ENCODE data around the gene DUSP1. TPM values are rescaled to one million over a fixed set of nuclear protein-coding genes. Genes with fewer than 3 reads are reported as not detected.

DUSP1 gene
- total and polyA plus RNA-seq, 2 donors (not counting 3 experiments of a cell fraction or from before 2014, with no cell fraction given) = 36.1 to 196 TPM

- intact Hi-C loops (cut with micrococcal nuclease) (no loop called here), dilution Hi-C loops (cut with MboI; ENCODE audit: extremely low pct_ligation_motif_present, low sequenced_read_pairs) (no loop called here)
- CTCF ChIA-PET = interaction anchor here (1.6 to 3.4 kb wide), 3 partner anchors 9 to 209 kb away, joined by 4 to 17 read pairs (median 7); no protein-coding TSS in a partner anchor
- Histone ChIP-seq H2AFZ (ENCODE audit: low read depth, low read length) (no peak overlapping the region), H3K4me1 (ENCODE audit: control insufficient read depth, extremely low read depth, insufficient read depth, low read length) (peaks cover 5% of the 10 kb centered on the region), H3K79me2 (ENCODE audit: control insufficient read depth, insufficient read depth, low read length) (no peaks in the 10 kb centered on the region), H3K9ac (replicated peaks; ENCODE audit: extremely low read depth, insufficient read depth, low read length) (no peak overlapping the region), H3K27me3 (ENCODE audit: control insufficient read depth in 2 of 2, insufficient read depth in 2 of 2, low read length in 2 of 2) (no peaks in the 10 kb centered on the region), H3K4me3 (replicated peaks in 1 of 3; ENCODE audit: insufficient read depth in 1 of 3, low read depth in 1 of 3, low read length in 3 of 3) (no peak overlapping the region), H4K20me1 (replicated peaks; ENCODE audit: control insufficient read depth, extremely low read depth, insufficient read depth, low read length) (no peaks in the 10 kb centered on the region), H3K36me3 (ENCODE audit: control insufficient read depth in 2 of 2, extremely low read depth in 1 of 2, insufficient read depth in 2 of 2, low read length in 2 of 2) (no peaks in the 10 kb centered on the region), H3K4me2 (ENCODE audit: insufficient read depth, low read length) (no peak overlapping the region), H3K9me3 (replicated peaks; ENCODE audit: control insufficient read depth, insufficient read depth, low read length) (no peaks in the 10 kb centered on the region), H3K9me1 (replicated peaks; ENCODE audit: control insufficient read depth, extremely low read depth, insufficient read depth, low read length) (no peaks in the 10 kb centered on the region), H3K27ac (ENCODE audit: insufficient read depth, low read depth, low read length) (no peak overlapping the region)
- POLR2A ChIA-PET = no interaction called here
- no peak for FAIRE-seq
- no peak for DNase-seq (ENCODE audit: low read depth, low spot score)
- BruUV-seq (replicated peaks) = no TSS peak
- TF ChIP-seq FOS (IDR thresholded peaks at IDR 0.05; ENCODE audit: borderline replicate concordance, insufficient read depth, low read length) = no peak
- TF ChIP-seq MYC (IDR thresholded peaks at IDR 0.05; ENCODE audit: low read depth, low read length) = no peak
- no peak for TF ChIP-seq EZH2 (IDR thresholded peaks at IDR 0.05; ENCODE audit: borderline replicate concordance, low read depth, low read length, severe bottlenecking)
- no peak for TF ChIP-seq POLR2A (IDR thresholded peaks at IDR 0.05; ENCODE audit: low read depth, low read length)
- no peak for TF ChIP-seq MAX (IDR thresholded peaks at IDR 0.05; ENCODE audit: insufficient read depth, insufficient read length)
Measured at GRCh38 chr5:172723508-172723907, 47.5 kb downstream of the DUSP1 start.

- intact Hi-C loops (cut with micrococcal nuclease) = loop anchor here (1.0 kb wide), 3 partner anchors 11 to 43 kb away; no protein-coding TSS in a partner anchor
- CTCF ChIA-PET = interaction anchor here (0.9 to 3.4 kb wide), 7 partner anchors 11 to 210 kb away, joined by 3 to 17 read pairs (median 4); no protein-coding TSS in a partner anchor
- Histone ChIP-seq H3K9ac (replicated peaks; ENCODE audit: extremely low read depth, insufficient read depth, low read length) (no peak overlapping the region), H3K27me3 (ENCODE audit: control insufficient read depth in 2 of 2, insufficient read depth in 2 of 2, low read length in 2 of 2) (no peaks in the 10 kb centered on the region), H3K4me3 (replicated peaks in 1 of 3; ENCODE audit: insufficient read depth in 1 of 3, low read depth in 1 of 3, low read length in 3 of 3) (no peak overlapping the region), H3K79me2 (ENCODE audit: control insufficient read depth, insufficient read depth, low read length) (no peaks in the 10 kb centered on the region), H2AFZ (ENCODE audit: low read depth, low read length) (peak overlapping the region; percentile 72), H3K9me1 (replicated peaks; ENCODE audit: control insufficient read depth, extremely low read depth, insufficient read depth, low read length) (no peaks in the 10 kb centered on the region), H3K36me3 (ENCODE audit: control insufficient read depth in 2 of 2, extremely low read depth in 1 of 2, insufficient read depth in 2 of 2, low read length in 2 of 2) (no peaks in the 10 kb centered on the region), H3K4me1 (ENCODE audit: control insufficient read depth, extremely low read depth, insufficient read depth, low read length) (peaks cover 5% of the 10 kb centered on the region), H3K27ac (ENCODE audit: insufficient read depth, low read depth, low read length) (no peak overlapping the region), H4K20me1 (replicated peaks; ENCODE audit: control insufficient read depth, extremely low read depth, insufficient read depth, low read length) (no peaks in the 10 kb centered on the region), H3K9me3 (replicated peaks; ENCODE audit: control insufficient read depth, insufficient read depth, low read length) (no peaks in the 10 kb centered on the region), H3K4me2 (ENCODE audit: insufficient read depth, low read length) (no peak overlapping the region)
- BruUV-seq (replicated peaks) = no TSS peak
- TF ChIP-seq GATA2 (IDR thresholded peaks at IDR 0.05; ENCODE audit: insufficient read depth, insufficient read length, low read depth, low read length) (peak; percentile 25), EZH2 (IDR thresholded peaks at IDR 0.05; ENCODE audit: borderline replicate concordance, low read depth, low read length, severe bottlenecking) (no peak)
- dilution Hi-C loops (cut with MboI; ENCODE audit: extremely low pct_ligation_motif_present, low sequenced_read_pairs) = no loop called here
- POLR2A ChIA-PET = interaction anchor here (0.6 kb wide), 1 partner anchor 49 kb away, joined by 4 read pairs; no protein-coding TSS in a partner anchor
- FAIRE-seq (peak; percentile 64), DNase-seq (ENCODE audit: low read depth, low spot score) (no peak)
Measured at GRCh38 chr5:172722327-172722815, 48.6 kb downstream of the DUSP1 start.
